OCI-LY3 (cell line): ENCODE data around the gene CUL2.
"Not testable (repeated sequence)": the region's sequence is repeated elsewhere in the genome, so short reads cannot be mapped to it uniquely, and the experiment has no call there.

Experiments used
- CTCF ChIP-seq: fragments of 200-600, 300-600 bp; sonication (generic); IDR thresholded peaks from 2 replicates; pipeline ENCODE4 v1.5.1; 2014; ENCODE audit warnings: antibody characterized with exemption, low read length, low read depth
- EZH2phosphoT487 ChIP-seq: fragments of 200-600 bp; shearing (Covaris generic); IDR thresholded peaks from 2 replicates; pipeline ENCODE4 v1.6.1; 2018; ENCODE audit warnings: antibody characterized with exemption, mixed run types, low read depth

- TF ChIP-seq CTCF, EZH2phosphoT487: not testable (repeated sequence)
Observed at GRCh38 chr10:35080261-35080660, 9.9 kb downstream of the CUL2 start.
